Thoracic aorta (tissue), 2 donors: ENCODE data around the gene ZNF792. TPM values are rescaled to one million over a fixed set of nuclear protein-coding genes. Genes with fewer than 3 reads are reported as not detected.
"Not testable (repeated sequence)": the region's sequence is repeated elsewhere in the genome, so short reads cannot be mapped to it uniquely, and the experiment has no call there.

Source experiments
- ATAC-seq: fragments of 150-250 bp; one replicate; pipeline ENCODE4 v1.8.0; 2017; ENCODE audit warnings: low read depth; ENCODE audit not compliant: insufficient number of reproducible peaks, low FRiP score
- DNase-seq: peaks from one replicate; pipeline ENCODE4 v3.0.0-alpha.2; 2020; ENCODE audit warnings: low spot score
- H3K27ac ChIP-seq, 2 donors: fragments of 200-600 bp; sonication (generic); 1 replicate in 1 of 2; 2 replicates in 1 of 2; pipeline ENCODE4 v1.5.1; 2016; ENCODE audit warnings: mild to moderate bottlenecking in 2 of 2, moderate library complexity in 2 of 2
- H3K27me3 ChIP-seq: fragments of 200-600 bp; sonication (generic); replicated peaks from 2 replicates; pipeline ENCODE4 v1.6.0; 2016; ENCODE audit warnings: mild to moderate bottlenecking; ENCODE audit not compliant: insufficient read depth
- H3K36me3 ChIP-seq: fragments of 200-600 bp; sonication (generic); one replicate; pipeline ENCODE4 v1.5.1; 2016
- H3K4me1 ChIP-seq, 2 donors: fragments of 200-600 bp; sonication (generic); 1 replicate in 1 of 2; 2 replicates in 1 of 2; pipeline versions ENCODE4 v1.5.1 to v1.6.0; 2016; ENCODE audit warnings: low read depth in 2 of 2, mild to moderate bottlenecking in 1 of 2; ENCODE audit not compliant: control insufficient read depth in 1 of 2
- H3K4me3 ChIP-seq: fragments of 200-600 bp; sonication (generic); 2 replicates; pipeline ENCODE4 v1.5.1; 2016; ENCODE audit warnings: mild to moderate bottlenecking
- H3K9me3 ChIP-seq: fragments of 200-600 bp; sonication (generic); 2 replicates; pipeline ENCODE4 v1.5.1; 2016
- CTCF ChIP-seq: fragments of 200-600 bp; sonication (generic); IDR thresholded peaks from one replicate; pipeline ENCODE4 v1.5.1; 2019; ENCODE audit warnings: antibody characterized with exemption
- total RNA-seq, 2 donors: library from RNA; depleted of rRNA; stranded (reverse); fragments of >200 nt; gene quantifications; one replicate each; pipeline versions ENCODE4 v1.1.0 to v1.2.3, GENCODE V29; 2016

ZNF792 gene
- total RNA-seq, 2 donors from 2014 or later = 5.5 to 8.5 TPM

- H3K4me1 ChIP-seq = peaks cover 3 to 70% of the 10 kb centered on the region in 2 donors
- DNase-seq (peak; percentile 41), ATAC-seq (peak; percentile 72)
- H3K27me3 ChIP-seq = no peaks in the 10 kb centered on the region
- peak within 1 kb of the TSS; percentile 95 for H3K4me3 ChIP-seq
- H3K27ac ChIP-seq = peak within 1 kb of the TSS; percentile 100
- TF ChIP-seq CTCF = no peak
- H3K36me3 ChIP-seq = no peaks in the 10 kb centered on the region
- H3K9me3 ChIP-seq = no peaks in the 10 kb centered on the region
Measured at GRCh38 chr19:34999498-35000337, 35.7 kb upstream of the ZNF792 start, which contains the start of gene GRAMD1A. TSS of gene GRAMD1A (plus strand) at chr19:35000323. CDS start at chr19:35000479, 156 bp downstream.

- no peak for ATAC-seq
- Histone ChIP-seq H3K9me3 (no peaks in the 10 kb centered on the region), H3K4me1 (peaks cover 3 to 73% of the 10 kb centered on the region in 2 donors), H3K36me3 (no peaks in the 10 kb centered on the region), H3K27me3 (no peaks in the 10 kb centered on the region), H3K4me3 (peak overlapping the region; percentile 95), H3K27ac (peak overlapping the region; percentile 100)
- DNase-seq = no peak
- TF ChIP-seq CTCF = no peak
Measured at GRCh38 chr19:34998777-34999497, 34.9 kb upstream of the ZNF792 start.

GRCh38 chr19:34998224-34998623 lies 34.2 kb upstream of the ZNF792 start:
- not testable (repeated sequence) for H3K27me3 ChIP-seq, DNase-seq, H3K36me3 ChIP-seq, ATAC-seq, H3K4me3 ChIP-seq, H3K9me3 ChIP-seq
- Histone ChIP-seq H3K27ac (peak overlapping the region in 1 of 2 donors; percentile 100), H3K4me1 (peaks cover 3 to 67% of the 10 kb centered on the region in 2 donors)

GRCh38 chr19:34997071-34997617 lies 33.1 kb upstream of the ZNF792 start:
- H3K9me3 ChIP-seq = no peaks in the 10 kb centered on the region
- no peaks in the 10 kb centered on the region for H3K36me3 ChIP-seq
- no peaks in the 10 kb centered on the region for H3K27me3 ChIP-seq
- peak overlapping the region; percentile 16 to 73 for H3K27ac ChIP-seq
- DNase-seq (no peak), ATAC-seq (no peak)
- no peak overlapping the region for H3K4me3 ChIP-seq
- no peak for TF ChIP-seq CTCF
- peaks cover 3 to 57% of the 10 kb centered on the region in 2 donors for H3K4me1 ChIP-seq

- DNase-seq (no peak), ATAC-seq (no peak)
- Histone ChIP-seq H3K27me3 (no peaks in the 10 kb centered on the region), H3K4me1 (peaks cover 3 to 47% of the 10 kb centered on the region in 2 donors), H3K9me3 (no peaks in the 10 kb centered on the region), H3K27ac (peak overlapping the region in 1 of 2 donors; percentile 49), H3K36me3 (no peaks in the 10 kb centered on the region), H3K4me3 (no peak overlapping the region)
- no peak for TF ChIP-seq CTCF
Measured at GRCh38 chr19:34995551-34995950, 31.5 kb upstream of the ZNF792 start.
